DND-41 (cell line): ENCODE data around the gene GATM.

ENCODE experiments used
- ATAC-seq: fragments of 200-7000 bp; cut with Tn5 transposase; 3 replicates; pipeline ENCODE4 v1.9.1; 2021; ENCODE audit warnings: low read depth; ENCODE audit not compliant: insufficient read depth
- DNase-seq: peaks from one replicate; pipeline ENCODE4 v3.0.0-alpha.2; 2020
- H2AFZ ChIP-seq: 2 replicates; pipeline ENCODE4 v1.6.0; 2012; ENCODE audit warnings: low read depth, low read length
- H3K27ac ChIP-seq: 2 replicates; pipeline ENCODE4 v1.5.1; 2012; ENCODE audit warnings: low read length, inconsistent platforms
- H3K27me3 ChIP-seq: fragments of 200-600 bp; sonication (generic); 2 replicates; pipeline ENCODE4 v1.6.0; 2012; ENCODE audit warnings: low read length, mild to moderate bottlenecking, inconsistent platforms; ENCODE audit not compliant: insufficient read depth, poor library complexity
- H3K36me3 ChIP-seq: 2 replicates; pipeline ENCODE4 v1.5.1; 2012; ENCODE audit warnings: low read length, inconsistent platforms; ENCODE audit not compliant: insufficient read depth
- H3K4me1 ChIP-seq: 2 replicates; pipeline ENCODE4 v1.5.1; 2012; ENCODE audit warnings: mild to moderate bottlenecking, low read length; ENCODE audit not compliant: insufficient read depth
- H3K4me2 ChIP-seq: 2 replicates; pipeline ENCODE4 v1.6.0; 2012; ENCODE audit warnings: mild to moderate bottlenecking, moderate library complexity, low read length, inconsistent platforms; ENCODE audit not compliant: insufficient read depth
- H3K4me3 ChIP-seq, 2 experiments: fragments of 200-600 bp in 1 of 2; shearing (Covaris generic) in 1 of 2; 2 replicates each; pipeline ENCODE4 v1.5.1; 2012 to 2016; ENCODE audit warnings: inconsistent platforms in 2 of 2, low read length in 2 of 2, mild to moderate bottlenecking in 2 of 2, low read depth in 1 of 2, moderate library complexity in 1 of 2
- H3K79me2 ChIP-seq: 2 replicates; pipeline ENCODE4 v1.6.0; 2012; ENCODE audit warnings: low read length, inconsistent platforms; ENCODE audit not compliant: insufficient read depth
- H3K9ac ChIP-seq: 2 replicates; pipeline ENCODE4 v1.6.0; 2012; ENCODE audit warnings: low read depth, mild to moderate bottlenecking, inconsistent platforms, low read length, moderate library complexity
- H3K9me3 ChIP-seq: 2 replicates; pipeline ENCODE4 v1.5.1; 2012; ENCODE audit warnings: low read length, moderate library complexity, mild to moderate bottlenecking, inconsistent platforms; ENCODE audit not compliant: insufficient read depth, severe bottlenecking
- H4K20me1 ChIP-seq: 2 replicates; pipeline ENCODE4 v1.6.0; 2012; ENCODE audit warnings: low read length; ENCODE audit not compliant: insufficient read depth
- EZH2 ChIP-seq: IDR thresholded peaks from 3 replicates; pipeline ENCODE4 v1.6.1; 2012; ENCODE audit warnings: borderline replicate concordance, low read depth, mild to moderate bottlenecking, moderate library complexity, low read length, inconsistent platforms; ENCODE audit not compliant: severe bottlenecking
- TF ChIP-seq, protein P1 (sequence below): IDR thresholded peaks from 2 replicates; pipeline ENCODE4 v1.5.1; 2012; ENCODE audit warnings: borderline replicate concordance, low read length, moderate library complexity, mild to moderate bottlenecking; ENCODE audit not compliant: poor library complexity, severe bottlenecking; ENCODE audit errors: extremely low read depth

Gene GATM

DNA sequence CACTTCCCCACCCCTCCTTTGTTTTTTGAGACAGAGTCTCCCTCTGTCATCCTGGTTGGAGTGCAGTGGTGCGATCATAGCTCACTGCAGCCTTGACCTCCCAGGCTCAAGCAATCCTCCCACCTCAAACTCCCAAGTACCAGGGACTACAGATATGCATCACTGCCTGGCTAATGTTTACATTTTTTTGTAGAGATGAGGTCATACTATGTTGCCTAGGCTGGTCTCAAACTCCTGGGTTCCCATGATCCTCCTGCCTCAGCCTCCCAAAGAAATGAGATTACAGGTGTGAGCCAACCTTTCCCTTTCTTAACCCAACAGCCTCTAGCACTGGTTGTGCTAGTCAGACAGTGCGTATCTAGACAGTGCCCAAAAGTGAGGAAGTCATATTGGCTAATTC lies 6.4 kb upstream of the GATM start:
- Histone ChIP-seq H4K20me1 (no peaks in the 10 kb centered on the region), H3K9me3 (no peaks in the 10 kb centered on the region), H3K27ac (no peak overlapping the region), H3K4me2 (no peak overlapping the region), H3K36me3 (no peaks in the 10 kb centered on the region), H3K4me3 (no peak overlapping the region), H3K79me2 (no peaks in the 10 kb centered on the region), H3K27me3 (no peaks in the 10 kb centered on the region), H3K4me1 (no peaks in the 10 kb centered on the region), H2AFZ (no peak overlapping the region), H3K9ac (no peak overlapping the region)
- DNase-seq (no peak), ATAC-seq (no peak)
- TF ChIP-seq EZH2 = no peak
- TF ChIP-seq, protein P1, sequence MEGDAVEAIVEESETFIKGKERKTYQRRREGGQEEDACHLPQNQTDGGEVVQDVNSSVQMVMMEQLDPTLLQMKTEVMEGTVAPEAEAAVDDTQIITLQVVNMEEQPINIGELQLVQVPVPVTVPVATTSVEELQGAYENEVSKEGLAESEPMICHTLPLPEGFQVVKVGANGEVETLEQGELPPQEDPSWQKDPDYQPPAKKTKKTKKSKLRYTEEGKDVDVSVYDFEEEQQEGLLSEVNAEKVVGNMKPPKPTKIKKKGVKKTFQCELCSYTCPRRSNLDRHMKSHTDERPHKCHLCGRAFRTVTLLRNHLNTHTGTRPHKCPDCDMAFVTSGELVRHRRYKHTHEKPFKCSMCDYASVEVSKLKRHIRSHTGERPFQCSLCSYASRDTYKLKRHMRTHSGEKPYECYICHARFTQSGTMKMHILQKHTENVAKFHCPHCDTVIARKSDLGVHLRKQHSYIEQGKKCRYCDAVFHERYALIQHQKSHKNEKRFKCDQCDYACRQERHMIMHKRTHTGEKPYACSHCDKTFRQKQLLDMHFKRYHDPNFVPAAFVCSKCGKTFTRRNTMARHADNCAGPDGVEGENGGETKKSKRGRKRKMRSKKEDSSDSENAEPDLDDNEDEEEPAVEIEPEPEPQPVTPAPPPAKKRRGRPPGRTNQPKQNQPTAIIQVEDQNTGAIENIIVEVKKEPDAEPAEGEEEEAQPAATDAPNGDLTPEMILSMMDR = no peak

DNA sequence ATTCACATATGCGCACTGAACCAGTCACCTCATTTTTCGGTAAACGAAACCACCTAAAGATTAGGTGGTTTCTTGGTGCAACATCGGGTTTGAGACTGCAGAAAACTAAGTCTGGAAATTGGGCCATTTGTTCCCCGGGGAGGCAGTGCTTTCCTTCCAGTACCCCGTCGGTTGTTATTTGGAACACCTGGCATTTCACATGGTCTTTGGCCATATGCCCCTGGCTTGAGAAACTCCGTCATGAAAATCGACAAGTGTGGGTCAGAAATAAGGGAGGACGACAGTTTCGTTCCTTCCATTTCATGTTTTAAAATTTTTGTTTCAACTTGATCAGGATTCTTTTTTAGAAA lies 544 bp upstream of the GATM start:
- H3K9ac ChIP-seq = no peak overlapping the region
- no peak overlapping the region for H3K27ac ChIP-seq
- no peaks in the 10 kb centered on the region for H3K9me3 ChIP-seq
- H3K4me2 ChIP-seq = no peak overlapping the region
- no peaks in the 10 kb centered on the region for H3K36me3 ChIP-seq
- H3K27me3 ChIP-seq = no peaks in the 10 kb centered on the region
- H3K4me1 ChIP-seq = no peaks in the 10 kb centered on the region
- H4K20me1 ChIP-seq = no peaks in the 10 kb centered on the region
- ATAC-seq (no peak), DNase-seq (no peak)
- no peak overlapping the region for H3K4me3 ChIP-seq
- H3K79me2 ChIP-seq = no peaks in the 10 kb centered on the region
- TF ChIP-seq EZH2 = no peak
- TF ChIP-seq, protein P1 = no peak
- H2AFZ ChIP-seq = no peak overlapping the region

GRCh38 chr15:45377609-45378148 lies 665 bp downstream of the GATM start:
- Histone ChIP-seq H3K4me2 (no peak overlapping the region), H3K4me1 (no peaks in the 10 kb centered on the region), H3K79me2 (no peaks in the 10 kb centered on the region), H3K36me3 (no peaks in the 10 kb centered on the region), H3K4me3 (no peak overlapping the region), H4K20me1 (no peaks in the 10 kb centered on the region), H3K27ac (no peak overlapping the region), H3K9ac (no peak overlapping the region), H3K9me3 (no peaks in the 10 kb centered on the region), H2AFZ (no peak overlapping the region), H3K27me3 (no peaks in the 10 kb centered on the region)
- TF ChIP-seq, protein P1 = no peak
- TF ChIP-seq EZH2 = no peak
- DNase-seq (no peak), ATAC-seq (no peak)

DNA sequence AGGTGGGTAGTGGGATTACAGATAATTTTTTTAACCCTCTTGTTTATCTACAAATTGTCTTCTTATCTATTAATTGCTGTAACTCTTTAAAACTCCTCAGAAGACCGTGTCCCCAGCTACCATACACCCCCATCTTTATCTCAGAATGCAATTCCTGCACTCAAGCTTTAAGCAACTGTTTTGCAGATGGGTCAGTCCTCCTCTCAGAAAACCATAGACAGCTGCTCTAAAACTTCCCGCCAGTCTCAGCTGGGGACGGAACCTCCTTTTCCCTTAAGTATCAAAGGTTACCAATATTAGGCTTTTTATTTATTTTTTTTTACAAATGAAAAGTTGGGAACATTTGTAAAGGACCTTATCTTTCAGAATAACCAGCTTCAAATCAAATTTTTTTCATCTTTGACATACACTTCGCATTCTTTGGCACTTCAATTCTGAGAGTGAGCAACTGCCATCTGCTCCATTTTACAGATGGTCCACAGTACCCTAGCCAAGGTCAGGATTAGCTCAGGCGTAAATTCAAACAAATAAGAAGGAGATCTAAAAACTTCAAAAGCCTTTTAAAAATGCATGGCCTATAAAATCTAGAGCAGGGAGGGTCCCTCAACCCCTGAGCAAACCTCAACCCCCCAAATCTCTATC lies 1.3 kb downstream of the GATM start:
- TF ChIP-seq, protein P1 = no peak
- no peak for TF ChIP-seq EZH2
- no peak overlapping the region for H2AFZ ChIP-seq
- H4K20me1 ChIP-seq = no peaks in the 10 kb centered on the region
- no peak overlapping the region for H3K4me3 ChIP-seq
- no peak overlapping the region for H3K9ac ChIP-seq
- H3K4me1 ChIP-seq = no peaks in the 10 kb centered on the region
- no peaks in the 10 kb centered on the region for H3K27me3 ChIP-seq
- H3K27ac ChIP-seq = no peak overlapping the region
- H3K79me2 ChIP-seq = no peaks in the 10 kb centered on the region
- H3K9me3 ChIP-seq = no peaks in the 10 kb centered on the region
- DNase-seq = no peak
- H3K36me3 ChIP-seq = no peaks in the 10 kb centered on the region
- no peak for ATAC-seq
- H3K4me2 ChIP-seq = no peak overlapping the region
